NCI-H69 (cell line): Measurements from ENCODE around the gene ANKFN1.

ENCODE experiments used
- DNase-seq: peaks from one replicate; lab custom pipeline; 2025; lab: John Stamatoyannopoulos, UW

The ANKFN1 gene

GRCh38 chr17:56510554-56511342 lies 357.5 kb downstream of the ANKFN1 start:
- no peak for DNase-seq

GRCh38 chr17:56514264-56514663 lies 361.0 kb downstream of the ANKFN1 start:
- DNase-seq, result no peak

GRCh38 chr17:56514899-56515298 lies 361.6 kb downstream of the ANKFN1 start:
- no peak for DNase-seq

GRCh38 chr17:56521414-56522141 lies 368.3 kb downstream of the ANKFN1 start:
- DNase-seq, result no peak

GRCh38 chr17:56523042-56523441 lies 369.8 kb downstream of the ANKFN1 start:
- no peak for DNase-seq

GRCh38 chr17:56528696-56529095 lies 375.4 kb downstream of the ANKFN1 start:
- DNase-seq, result no peak

GRCh38 chr17:56532926-56533325 lies 379.7 kb downstream of the ANKFN1 start:
- no peak for DNase-seq

GRCh38 chr17:56536766-56537165 lies 383.5 kb downstream of the ANKFN1 start:
- DNase-seq, result no peak

GRCh38 chr17:56540836-56541235 lies 387.6 kb downstream of the ANKFN1 start:
- no peak for DNase-seq

- DNase-seq, result no peak
Measured at GRCh38 chr17:56543280-56543679, 390.0 kb downstream of the ANKFN1 start.

GRCh38 chr17:56545106-56545505 lies 391.8 kb downstream of the ANKFN1 start:
- DNase-seq, result no peak

- no peak for DNase-seq
Measured at GRCh38 chr17:56545930-56546329, 392.7 kb downstream of the ANKFN1 start.

- no peak for DNase-seq
Measured at GRCh38 chr17:56548661-56549060, 395.4 kb downstream of the ANKFN1 start.

- no peak for DNase-seq
Measured at GRCh38 chr17:56549501-56549900, 396.2 kb downstream of the ANKFN1 start.

- DNase-seq, result no peak
Measured at GRCh38 chr17:56557682-56558081, 404.4 kb downstream of the ANKFN1 start.

- no peak for DNase-seq
Measured at GRCh38 chr17:56558088-56558487, 404.8 kb downstream of the ANKFN1 start.
